A549 (cell line): Measurements from ENCODE around the gene GALNT18. TPM values are rescaled to one million over a fixed set of nuclear protein-coding genes. Genes with fewer than 3 reads are reported as not detected.

ENCODE experiments used
- ATAC-seq, 2 experiments: fragments of 200-7000 bp in 1 of 2; fragments of >200 bp in 1 of 2; cut with Nextera tagmentation in 1 of 2; cut with Tn5 transposase in 1 of 2; 3 replicates each; pipeline versions ENCODE4 v1.8.0 to v1.9.1; 2018 to 2020; ENCODE audit warnings: mild to moderate bottlenecking in 1 of 2, moderate library complexity in 1 of 2
- CTCF ChIA-PET: fragments of 300-600 bp; sonication (Branson Sonifier 250); formaldehyde crosslinking; extraction: SDS; loops from one replicate; lab custom pipeline; 2021; ENCODE audit warnings: antibody characterized with exemption, inconsistent platforms; lab: Yijun Ruan, JAX
- POLR2A ChIA-PET: fragments of 350-600 bp; formaldehyde crosslinking; extraction: SDS; loops from one replicate; lab custom pipeline; 2021; ENCODE audit warnings: antibody characterized with exemption, inconsistent platforms; lab: Yijun Ruan, JAX
- DNase-seq, 2 experiments: peaks; one replicate each; pipeline versions ENCODE4 v3.0.0 to v3.0.0-alpha.2; 2011 to 2016; ENCODE audit warnings: low read depth in 1 of 2, low spot score in 1 of 2
- FAIRE-seq: peaks from 2 replicates; lab custom pipeline; 2011; peaks lifted over from hg19 to GRCh38; lab: Jason Lieb, UNC
- H3K27ac ChIP-seq, 2 experiments: fragments of >200 bp; sonication (Bioruptor Twin); formaldehyde crosslinking; 3 replicates each; pipeline ENCODE4 v1.5.1; 2016 to 2017
- H3K4me1 ChIP-seq: fragments of >200 bp; sonication (Bioruptor Twin); formaldehyde crosslinking; 3 replicates; pipeline ENCODE4 v1.6.1; 2016
- H3K4me2 ChIP-seq: fragments of >200 bp; sonication (Bioruptor Twin); formaldehyde crosslinking; 3 replicates; pipeline ENCODE4 v1.6.1; 2016
- H3K4me3 ChIP-seq: fragments of >200 bp; sonication (Bioruptor Twin); formaldehyde crosslinking; 3 replicates; pipeline ENCODE4 v1.5.1; 2016
- H3K9me3 ChIP-seq: fragments of >200 bp; sonication (Bioruptor Twin); formaldehyde crosslinking; 3 replicates; pipeline ENCODE4 v1.6.1; 2016
- CBX8 ChIP-seq: fragments of 200-600 bp; sonication (generic); IDR thresholded peaks from 2 replicates; pipeline ENCODE4 v1.6.1; 2016
- CEBPB ChIP-seq, 2 experiments: fragments of >200 bp in 1 of 2; sonication (Bioruptor Twin) in 1 of 2; formaldehyde crosslinking in 1 of 2; IDR thresholded peaks; 2 replicates each; pipeline ENCODE4 v1.6.1; 2012 to 2016
- CHD4 ChIP-seq: fragments of 200-600 bp; sonication (generic); IDR thresholded peaks from 2 replicates; pipeline ENCODE4 v1.6.1; 2016; ENCODE audit warnings: antibody characterized with exemption, mild to moderate bottlenecking, borderline replicate concordance
- EHMT2 ChIP-seq: fragments of 200-600 bp; sonication (generic); IDR thresholded peaks from 2 replicates; pipeline ENCODE4 v1.6.1; 2016; ENCODE audit warnings: antibody characterized with exemption, low read depth, mild to moderate bottlenecking, moderate library complexity
- ESRRA ChIP-seq: fragments of 150-350 bp; IDR thresholded peaks from 2 replicates; pipeline ENCODE4 v1.6.1; 2014; ENCODE audit warnings: mild to moderate bottlenecking, low read length, borderline replicate concordance
- FOSB ChIP-seq: fragments of 250-450 bp; sonication (Bioruptor Pico); IDR thresholded peaks from 2 replicates; pipeline ENCODE4 v1.5.0; 2020; ENCODE audit warnings: mild to moderate bottlenecking, moderate library complexity
- FOSL2 ChIP-seq, 2 experiments: fragments of 450-650 bp in 1 of 2; fragments of >200 bp in 1 of 2; sonication (Bioruptor Twin) in 1 of 2; formaldehyde crosslinking; IDR thresholded peaks; 2 replicates each; pipeline versions ENCODE4 v1.5.0 to v1.6.1; 2016 to 2020; ENCODE audit warnings: mild to moderate bottlenecking in 1 of 2, moderate library complexity in 1 of 2
- HDAC2 ChIP-seq: fragments of 200-600 bp; sonication (generic); IDR thresholded peaks from 2 replicates; pipeline ENCODE4 v1.6.1; 2016
- HOXA7 ChIP-seq: fragments of 250-450 bp; sonication (Bioruptor Pico); IDR thresholded peaks from 2 replicates; pipeline ENCODE4 v1.5.0; 2020; ENCODE audit warnings: mild to moderate bottlenecking, moderate library complexity
- HOXB13 ChIP-seq: fragments of 250-450 bp; sonication (Bioruptor Pico); IDR thresholded peaks from 2 replicates; pipeline ENCODE4 v1.5.0; 2020; ENCODE audit warnings: low read depth, mild to moderate bottlenecking, moderate library complexity
- JUN ChIP-seq, 2 experiments: fragments of >200 bp; sonication (Bioruptor Twin); formaldehyde crosslinking; IDR thresholded peaks; 2 replicates in 1 of 2; 3 replicates in 1 of 2; pipeline ENCODE4 v1.6.1; 2016 to 2017
- KDM5A ChIP-seq: fragments of 200-600 bp; sonication (generic); IDR thresholded peaks from 2 replicates; pipeline ENCODE4 v1.6.1; 2016; ENCODE audit warnings: antibody characterized with exemption, mild to moderate bottlenecking
- MAFK ChIP-seq: fragments of 450-650 bp; IDR thresholded peaks from 2 replicates; pipeline ENCODE4 v1.6.1; 2014; ENCODE audit not compliant: partially characterized antibody
- MAZ ChIP-seq: fragments of 150-350 bp; IDR thresholded peaks from 2 replicates; pipeline ENCODE4 v1.6.1; 2014; ENCODE audit warnings: antibody characterized with exemption, low read depth, low read length, borderline replicate concordance
- MYC ChIP-seq: IDR thresholded peaks from 2 replicates; pipeline ENCODE4 v1.6.1; 2012; ENCODE audit warnings: mild to moderate bottlenecking, inconsistent platforms, low read length, improper control_type of control experiment, borderline replicate concordance
- NFE2L2 ChIP-seq: fragments of 150-350 bp; conservative IDR thresholded peaks from 2 replicates; pipeline ENCODE4 v1.6.1; 2014; ENCODE audit warnings: low read length
- POLR2A ChIP-seq: IDR thresholded peaks from 2 replicates; pipeline ENCODE4 v1.6.1; 2012; ENCODE audit warnings: mild to moderate bottlenecking, low read length
- RCOR1 ChIP-seq: fragments of 150-350 bp; IDR thresholded peaks from 2 replicates; pipeline ENCODE4 v1.6.1; 2014; ENCODE audit warnings: antibody characterized with exemption, low read length, low read depth
- SMC3 ChIP-seq: fragments of >200 bp; sonication (Bioruptor Twin); formaldehyde crosslinking; IDR thresholded peaks from 3 replicates; pipeline ENCODE4 v1.6.1; 2018; ENCODE audit warnings: inconsistent platforms
- TP53 ChIP-seq: fragments of 250-450 bp; sonication (Bioruptor Pico); IDR thresholded peaks from 2 replicates; pipeline ENCODE4 v1.5.0; 2021; ENCODE audit warnings: mild to moderate bottlenecking, moderate library complexity
- ZC3H11A ChIP-seq: fragments of 450-650 bp; IDR thresholded peaks from 2 replicates; pipeline ENCODE4 v1.6.1; 2014; ENCODE audit warnings: antibody characterized with exemption, mild to moderate bottlenecking
- ZFP36 ChIP-seq: fragments of 450-650 bp; IDR thresholded peaks from 2 replicates; pipeline ENCODE4 v1.6.1; 2014; ENCODE audit warnings: borderline replicate concordance; ENCODE audit not compliant: partially characterized antibody
- ZNF302 ChIP-seq: fragments of 250-450 bp; sonication (Bioruptor Pico); IDR thresholded peaks from 2 replicates; pipeline ENCODE4 v1.9.0; 2021; ENCODE audit warnings: inconsistent platforms, mild to moderate bottlenecking, moderate library complexity
- WGBS: methylation state at CpG from one replicate; pipeline ENCODE4 v1.1.6; 2017; ENCODE audit errors: missing lambda C conversion rate; 5-methylcytosine and 5-hydroxymethylcytosine counted together
- polyA plus RNA-seq, 4 experiments: library from polyadenylated mRNA; depleted of rRNA in 3 of 4; stranded (reverse); fragments of >200 nt; fragmentation: RNase III in 1 of 4; extraction: RNeasy Plus Mini Kit Qiagen cat#74134 plus additional on column Dnase treatment in 1 of 4; gene quantifications; 2 replicates in 3 of 4; 3 replicates in 1 of 4; pipeline ENCODE4 v1.2.3, GENCODE V29; 2011 to 2017
- TF ChIP-seq, protein P1 (sequence below): fragments of 150-350 bp; IDR thresholded peaks from 2 replicates; pipeline ENCODE4 v1.6.1; 2014; ENCODE audit warnings: low read depth, mild to moderate bottlenecking, low read length
- TF ChIP-seq, protein P2 (sequence below): fragments of 450-650 bp; IDR thresholded peaks from 2 replicates; pipeline ENCODE4 v1.6.1; 2014; ENCODE audit warnings: antibody characterized with exemption
- TF ChIP-seq, protein P3 (sequence below): IDR thresholded peaks from 2 replicates; pipeline ENCODE4 v1.6.1; 2012
- TF ChIP-seq, protein P4 (sequence below): IDR thresholded peaks from 2 replicates; pipeline ENCODE4 v1.6.1; 2012

The GALNT18 gene
- polyA plus RNA-seq, 2 of the 4 experiments (the other 2 are of a cell fraction) = 6.7 to 16.1 TPM

DNA sequence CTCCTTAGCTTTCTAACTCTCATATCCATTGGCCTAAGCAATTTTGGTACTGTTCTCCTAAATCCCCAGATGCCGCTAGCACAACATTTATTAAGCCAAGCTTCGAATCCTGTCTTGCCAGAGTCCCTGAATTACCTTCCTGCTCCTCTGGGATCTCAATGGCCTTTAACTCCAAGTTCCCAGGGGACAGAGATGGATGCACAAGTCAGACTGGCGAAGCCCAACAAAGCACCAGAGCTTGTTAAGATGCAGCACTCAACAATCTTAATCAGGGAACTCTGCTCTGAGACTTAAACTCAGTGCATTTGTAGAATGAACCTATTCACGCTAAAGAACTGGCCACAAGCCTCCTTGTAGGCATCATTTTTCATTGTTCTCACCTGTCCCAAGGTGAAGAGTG, 9.4 kb downstream of the GALNT18 start:
- ChIA-PET CTCF (interaction anchor here (1.1 to 5.5 kb wide), 3 partner anchors 8 to 175 kb away, joined by 3 to 34 read pairs (median 9); partner anchors contain the start of gene GALNT18), POLR2A (no interaction called here)

DNA sequence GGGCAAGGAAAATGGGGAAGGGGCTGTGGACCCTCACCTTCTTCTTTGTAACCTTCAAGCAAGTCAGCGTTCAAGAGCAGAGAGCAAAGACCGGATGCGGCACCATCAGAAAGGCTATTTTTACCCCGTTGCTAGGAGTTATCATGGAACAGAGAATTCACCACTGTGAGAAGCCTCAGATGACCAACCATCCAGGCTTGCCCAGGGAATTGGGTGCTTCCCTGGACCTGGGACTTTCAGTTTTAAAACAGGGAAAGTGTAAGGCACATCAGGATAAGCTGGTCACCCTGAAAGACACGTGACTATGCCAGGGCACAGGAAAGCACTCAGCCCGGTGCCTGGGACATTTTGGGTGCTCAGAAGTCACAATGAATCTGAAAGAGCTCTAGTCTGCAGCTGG, 10.4 kb downstream of the GALNT18 start:
- no peak for TF ChIP-seq CHD4
- TF ChIP-seq POLR2A = no peak
- no peak for TF ChIP-seq JUN (IDR thresholded peaks at IDR 0.05)
- TF ChIP-seq EHMT2 = no peak
- TF ChIP-seq, protein P1, sequence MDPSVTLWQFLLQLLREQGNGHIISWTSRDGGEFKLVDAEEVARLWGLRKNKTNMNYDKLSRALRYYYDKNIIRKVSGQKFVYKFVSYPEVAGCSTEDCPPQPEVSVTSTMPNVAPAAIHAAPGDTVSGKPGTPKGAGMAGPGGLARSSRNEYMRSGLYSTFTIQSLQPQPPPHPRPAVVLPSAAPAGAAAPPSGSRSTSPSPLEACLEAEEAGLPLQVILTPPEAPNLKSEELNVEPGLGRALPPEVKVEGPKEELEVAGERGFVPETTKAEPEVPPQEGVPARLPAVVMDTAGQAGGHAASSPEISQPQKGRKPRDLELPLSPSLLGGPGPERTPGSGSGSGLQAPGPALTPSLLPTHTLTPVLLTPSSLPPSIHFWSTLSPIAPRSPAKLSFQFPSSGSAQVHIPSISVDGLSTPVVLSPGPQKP = no peak
- TF ChIP-seq CBX8 = no peak
- TF ChIP-seq MYC = no peak
- TF ChIP-seq HDAC2 = no peak
- TF ChIP-seq NFE2L2 = no peak
- TF ChIP-seq, protein P2, sequence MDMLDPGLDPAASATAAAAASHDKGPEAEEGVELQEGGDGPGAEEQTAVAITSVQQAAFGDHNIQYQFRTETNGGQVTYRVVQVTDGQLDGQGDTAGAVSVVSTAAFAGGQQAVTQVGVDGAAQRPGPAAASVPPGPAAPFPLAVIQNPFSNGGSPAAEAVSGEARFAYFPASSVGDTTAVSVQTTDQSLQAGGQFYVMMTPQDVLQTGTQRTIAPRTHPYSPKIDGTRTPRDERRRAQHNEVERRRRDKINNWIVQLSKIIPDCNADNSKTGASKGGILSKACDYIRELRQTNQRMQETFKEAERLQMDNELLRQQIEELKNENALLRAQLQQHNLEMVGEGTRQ = no peak
- no peak for TF ChIP-seq KDM5A
- TF ChIP-seq CEBPB (IDR thresholded peaks at IDR 0.05) = no peak
- no peak for TF ChIP-seq RCOR1
- TF ChIP-seq ZNF302 (CRISPR knock-in tag) = no peak
- no peak for TF ChIP-seq ESRRA
- no peak for TF ChIP-seq MAFK
- no peak for TF ChIP-seq HOXA7 (CRISPR knock-in tag)
- no peak for TF ChIP-seq HOXB13 (CRISPR knock-in tag)
- TF ChIP-seq FOSB = no peak
- TF ChIP-seq ZC3H11A = no peak
- no peak overlapping the region for H3K4me3 ChIP-seq
- no peak for ATAC-seq
- CTCF ChIA-PET = interaction anchor here (1.0 to 5.5 kb wide), 4 partner anchors 9 to 583 kb away, joined by 3 to 34 read pairs (median 7); partner anchors contain the start of gene GALNT18
- no peak overlapping the region for H3K27ac ChIP-seq
- DNase-seq = no peak
- no peak overlapping the region for H3K4me2 ChIP-seq
- peaks cover 37% of the 10 kb centered on the region for H3K4me1 ChIP-seq
- FAIRE-seq = no peak
- H3K9me3 ChIP-seq = no peaks in the 10 kb centered on the region
- POLR2A ChIA-PET = interaction anchor here (0.9 to 4.0 kb wide), 2 partner anchors 9 to 10 kb away, joined by 3 to 13 read pairs; partner anchors contain the start of gene GALNT18
- 85% methylated on average over 6 of the region's 6 CpGs for WGBS

More for the DNA sequence above, 9.4 kb downstream of the GALNT18 start:
- no peak overlapping the region for H3K4me2 ChIP-seq
- H3K4me3 ChIP-seq = no peak overlapping the region
- H3K27ac ChIP-seq = no peak overlapping the region
- no peak for FAIRE-seq
- TF ChIP-seq ZFP36 = no peak
- no peak for TF ChIP-seq ZC3H11A
- TF ChIP-seq, protein P3, sequence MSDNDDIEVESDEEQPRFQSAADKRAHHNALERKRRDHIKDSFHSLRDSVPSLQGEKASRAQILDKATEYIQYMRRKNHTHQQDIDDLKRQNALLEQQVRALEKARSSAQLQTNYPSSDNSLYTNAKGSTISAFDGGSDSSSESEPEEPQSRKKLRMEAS = no peak
- TF ChIP-seq, protein P2 = no peak
- no peak for TF ChIP-seq TP53 (CRISPR knock-in tag)
- TF ChIP-seq SMC3 = no peak
- TF ChIP-seq, protein P1 = no peak
- no peak for TF ChIP-seq POLR2A
- TF ChIP-seq MAZ = no peak
- no peak for TF ChIP-seq CHD4
- TF ChIP-seq FOSL2 (IDR thresholded peaks at IDR 0.05) = no peak
- no peak for TF ChIP-seq FOSL2 (CRISPR knock-in tag; IDR thresholded peaks at IDR 0.05)
- TF ChIP-seq, protein P4, sequence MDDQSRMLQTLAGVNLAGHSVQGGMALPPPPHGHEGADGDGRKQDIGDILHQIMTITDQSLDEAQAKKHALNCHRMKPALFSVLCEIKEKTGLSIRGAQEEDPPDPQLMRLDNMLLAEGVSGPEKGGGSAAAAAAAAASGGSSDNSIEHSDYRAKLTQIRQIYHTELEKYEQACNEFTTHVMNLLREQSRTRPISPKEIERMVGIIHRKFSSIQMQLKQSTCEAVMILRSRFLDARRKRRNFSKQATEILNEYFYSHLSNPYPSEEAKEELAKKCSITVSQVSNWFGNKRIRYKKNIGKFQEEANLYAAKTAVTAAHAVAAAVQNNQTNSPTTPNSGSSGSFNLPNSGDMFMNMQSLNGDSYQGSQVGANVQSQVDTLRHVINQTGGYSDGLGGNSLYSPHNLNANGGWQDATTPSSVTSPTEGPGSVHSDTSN = no peak
- no peak for TF ChIP-seq MYC
- TF ChIP-seq, all 56 proteins: peak for 0
- WGBS = 78% methylated on average over 4 of the region's 4 CpGs
- no peaks in the 10 kb centered on the region for H3K9me3 ChIP-seq
- ATAC-seq = no peak
- H3K4me1 ChIP-seq = peaks cover 27% of the 10 kb centered on the region
- DNase-seq = no peak
